Skeletal muscle tissue (tissue), 4 donors: ENCODE results near the gene DSCAML1. TPM values are rescaled to one million over a fixed set of nuclear protein-coding genes. Genes with fewer than 3 reads are reported as not detected.

Experiments used
- H3K27ac ChIP-seq: one replicate; pipeline ENCODE4 v1.7.0; 2013; ENCODE audit warnings: mild to moderate bottlenecking, low read depth, low read length, inconsistent platforms
- H3K27me3 ChIP-seq, 3 donors: one replicate each; pipeline ENCODE4 v1.7.0; 2013; ENCODE audit warnings: low read length in 3 of 3; ENCODE audit not compliant: control insufficient read depth in 3 of 3, insufficient read depth in 3 of 3
- H3K36me3 ChIP-seq, 3 donors: one replicate each; pipeline ENCODE4 v1.7.0; 2013; ENCODE audit warnings: low read length in 3 of 3; ENCODE audit not compliant: control insufficient read depth in 3 of 3, insufficient read depth in 3 of 3
- H3K4me1 ChIP-seq, 3 donors: one replicate each; pipeline ENCODE4 v1.7.0; 2013; ENCODE audit warnings: low read length in 3 of 3, mild to moderate bottlenecking in 3 of 3; ENCODE audit not compliant: control insufficient read depth in 3 of 3, insufficient read depth in 3 of 3
- H3K4me3 ChIP-seq, 3 donors: one replicate each; pipeline ENCODE4 v1.7.0; 2013; ENCODE audit warnings: low read length in 3 of 3
- H3K9ac ChIP-seq, 3 donors: one replicate each; pipeline ENCODE4 v1.7.0; 2013; ENCODE audit warnings: low read length in 3 of 3, mild to moderate bottlenecking in 3 of 3, moderate library complexity in 2 of 3, low read depth in 1 of 3
- H3K9me3 ChIP-seq, 3 donors: one replicate each; pipeline ENCODE4 v1.7.0; 2013; ENCODE audit warnings: low read length in 3 of 3; ENCODE audit not compliant: control insufficient read depth in 3 of 3
- total RNA-seq: library from RNA; depleted of rRNA; stranded (reverse); fragments of >200 nt; gene quantifications from one replicate; pipeline ENCODE4 v1.2.3, GENCODE V29; 2014
- donor health status: Osteomylitis.

Gene DSCAML1
- total RNA-seq, 1 donor from 2014 or later, result 0.52 TPM

- Histone ChIP-seq H3K9ac (no peak overlapping the region), H3K9me3 (peaks cover 0 to 5% (median 0%) of the 10 kb centered on the region in 3 donors), H3K27me3 (peaks cover 0 to 41% (median 29%) of the 10 kb centered on the region in 3 donors), H3K36me3 (no peaks in the 10 kb centered on the region), H3K27ac (no peak overlapping the region), H3K4me3 (no peak overlapping the region), H3K4me1 (no peaks in the 10 kb centered on the region)
These were observed 92.5 kb downstream of the DSCAML1 start for GRCh38 chr11:117704395-117705100.

DNA sequence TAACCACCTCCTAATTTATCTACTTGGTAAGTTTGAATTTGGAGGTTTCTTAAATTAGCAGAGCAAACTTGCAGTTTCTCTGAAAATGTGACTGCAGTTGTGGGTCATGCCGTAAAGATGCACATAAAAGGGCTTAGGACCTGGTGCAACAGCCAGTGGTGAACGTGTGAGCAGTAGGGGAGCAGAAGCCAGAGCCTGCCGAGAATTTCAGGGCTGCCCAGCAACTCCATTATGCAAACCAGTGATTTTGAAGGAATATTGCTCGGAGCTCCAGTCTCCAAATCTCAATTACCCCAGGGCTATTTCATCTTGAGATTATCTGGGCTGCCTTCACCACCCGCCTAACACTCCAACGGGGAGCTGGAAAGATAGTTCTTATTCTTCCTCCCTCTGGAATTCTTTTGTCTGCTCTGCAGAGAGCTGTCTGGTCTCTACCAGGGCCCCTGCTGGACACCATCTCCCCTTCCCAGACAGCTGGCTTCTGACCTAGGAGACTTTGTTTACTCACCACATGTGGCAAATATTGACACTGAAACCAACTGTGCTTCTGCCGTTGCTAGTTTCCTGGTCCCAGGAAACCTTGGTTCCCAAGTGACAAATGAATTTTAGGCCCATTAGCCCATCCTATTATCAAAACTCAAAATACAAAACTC is 93.9 kb downstream of the DSCAML1 start:
- Histone ChIP-seq H3K4me3 (no peak overlapping the region), H3K4me1 (no peaks in the 10 kb centered on the region), H3K36me3 (no peaks in the 10 kb centered on the region), H3K27ac (no peak overlapping the region), H3K27me3 (peaks cover 0 to 39% (median 32%) of the 10 kb centered on the region in 3 donors), H3K9me3 (no peaks in the 10 kb centered on the region), H3K9ac (no peak overlapping the region)

DNA sequence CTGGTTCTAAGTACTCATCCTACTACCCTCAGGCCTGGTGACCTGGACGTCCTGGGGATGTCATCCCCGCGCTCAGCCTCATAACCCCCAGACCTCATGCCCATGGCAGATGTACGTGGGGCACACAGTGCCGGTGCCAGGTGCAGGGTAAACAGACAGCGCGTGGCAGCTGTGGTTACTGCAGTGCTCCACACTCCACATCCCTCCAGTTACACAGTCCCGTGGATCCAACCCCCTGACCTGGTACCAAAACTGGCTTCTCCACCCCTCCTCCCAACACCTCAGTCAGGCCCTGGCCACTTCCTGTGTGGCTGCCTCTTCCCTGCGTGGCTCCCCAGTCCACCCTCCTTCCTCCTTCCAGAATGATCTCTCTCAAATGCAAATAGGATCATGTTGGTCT is 95.2 kb downstream of the DSCAML1 start:
- no peaks in the 10 kb centered on the region for H3K36me3 ChIP-seq
- H3K4me1 ChIP-seq, result no peaks in the 10 kb centered on the region
- no peaks in the 10 kb centered on the region for H3K9me3 ChIP-seq
- peaks cover 0 to 36% (median 27%) of the 10 kb centered on the region in 3 donors for H3K27me3 ChIP-seq
- no peak overlapping the region for H3K4me3 ChIP-seq
- H3K27ac ChIP-seq, result no peak overlapping the region
- no peak overlapping the region for H3K9ac ChIP-seq

DNA sequence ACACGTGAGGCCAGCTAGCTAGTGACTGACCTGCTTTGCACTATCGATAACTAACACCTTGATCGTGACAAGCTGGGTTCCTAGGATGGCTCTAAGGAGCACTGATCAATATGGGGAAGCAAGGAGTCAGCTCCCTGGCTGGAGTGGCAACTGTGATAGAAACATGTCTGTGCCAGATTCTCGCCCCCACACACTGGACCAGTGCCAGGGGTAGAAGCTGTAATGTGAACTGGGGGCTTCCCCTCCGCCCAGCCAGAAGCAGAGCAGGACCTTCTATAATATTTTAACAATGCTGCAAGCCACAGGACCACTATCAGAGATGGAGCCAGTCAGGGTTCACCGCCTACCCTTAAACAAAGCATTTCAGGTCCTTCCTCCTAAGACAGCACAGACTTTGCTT is 96.5 kb downstream of the DSCAML1 start:
- Histone ChIP-seq H3K9ac (no peak overlapping the region), H3K27me3 (peaks cover 0 to 33% (median 22%) of the 10 kb centered on the region in 3 donors), H3K9me3 (no peaks in the 10 kb centered on the region), H3K4me3 (no peak overlapping the region), H3K4me1 (no peaks in the 10 kb centered on the region), H3K27ac (no peak overlapping the region), H3K36me3 (no peaks in the 10 kb centered on the region)

GRCh38 chr11:117697319-117697718 is 99.7 kb downstream of the DSCAML1 start:
- Histone ChIP-seq H3K36me3 (no peaks in the 10 kb centered on the region), H3K27me3 (peaks cover 6 to 29% (median 24%) of the 10 kb centered on the region in 3 donors), H3K9me3 (no peaks in the 10 kb centered on the region), H3K9ac (no peak overlapping the region), H3K4me3 (no peak overlapping the region), H3K4me1 (no peaks in the 10 kb centered on the region), H3K27ac (no peak overlapping the region)

- H3K9me3 ChIP-seq, result no peaks in the 10 kb centered on the region
- peaks cover 6 to 22% (median 17%) of the 10 kb centered on the region in 3 donors for H3K27me3 ChIP-seq
- no peaks in the 10 kb centered on the region for H3K36me3 ChIP-seq
- H3K4me3 ChIP-seq, result no peak overlapping the region
- H3K9ac ChIP-seq, result no peak overlapping the region
- H3K27ac ChIP-seq, result no peak overlapping the region
- no peaks in the 10 kb centered on the region for H3K4me1 ChIP-seq
These were observed 100.5 kb downstream of the DSCAML1 start for GRCh38 chr11:117696540-117696939.

DNA sequence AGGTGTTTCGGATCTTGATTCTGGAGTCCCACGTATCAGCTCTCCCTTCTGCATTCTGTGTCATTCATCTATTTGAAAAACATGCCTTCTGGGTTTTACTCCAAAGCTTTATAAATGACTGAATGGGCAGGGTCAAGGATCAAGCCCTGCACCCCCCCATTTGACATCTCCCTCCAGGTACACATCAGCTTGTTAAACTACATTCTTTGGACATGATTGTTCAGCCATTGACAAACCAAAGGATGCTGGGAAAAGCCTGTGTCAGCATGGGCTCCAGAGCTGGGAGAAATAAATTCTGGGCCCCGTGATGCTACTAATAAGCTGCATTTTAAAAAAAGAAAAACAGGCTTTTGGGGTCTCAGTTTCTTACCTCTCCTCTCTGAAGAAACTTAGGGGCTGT is 103.7 kb downstream of the DSCAML1 start:
- Histone ChIP-seq H3K27me3 (peaks cover 6 to 7% (median 6%) of the 10 kb centered on the region in 3 donors), H3K36me3 (no peaks in the 10 kb centered on the region), H3K9ac (no peak overlapping the region), H3K4me1 (no peaks in the 10 kb centered on the region), H3K4me3 (no peak overlapping the region), H3K9me3 (no peaks in the 10 kb centered on the region), H3K27ac (no peak overlapping the region)

GRCh38 chr11:117691516-117691915 is 105.5 kb downstream of the DSCAML1 start:
- H3K27me3 ChIP-seq, result peaks cover 0 to 7% (median 6%) of the 10 kb centered on the region in 3 donors
- H3K9me3 ChIP-seq, result no peaks in the 10 kb centered on the region
- H3K27ac ChIP-seq, result no peak overlapping the region
- H3K36me3 ChIP-seq, result no peaks in the 10 kb centered on the region
- H3K4me3 ChIP-seq, result no peak overlapping the region
- no peaks in the 10 kb centered on the region for H3K4me1 ChIP-seq
- no peak overlapping the region for H3K9ac ChIP-seq

- Histone ChIP-seq H3K9ac (no peak overlapping the region), H3K36me3 (no peaks in the 10 kb centered on the region), H3K27me3 (peaks cover 0 to 8% (median 6%) of the 10 kb centered on the region in 3 donors), H3K27ac (no peak overlapping the region), H3K9me3 (no peaks in the 10 kb centered on the region), H3K4me1 (no peaks in the 10 kb centered on the region), H3K4me3 (no peak overlapping the region)
These were observed 105.8 kb downstream of the DSCAML1 start for GRCh38 chr11:117691218-117691514.

GRCh38 chr11:117690484-117691217 is 106.4 kb downstream of the DSCAML1 start:
- Histone ChIP-seq H3K4me1 (no peaks in the 10 kb centered on the region), H3K36me3 (no peaks in the 10 kb centered on the region), H3K27me3 (peaks cover 0 to 12% (median 6%) of the 10 kb centered on the region in 3 donors), H3K27ac (no peak overlapping the region), H3K4me3 (no peak overlapping the region), H3K9me3 (no peaks in the 10 kb centered on the region), H3K9ac (no peak overlapping the region)
